MM.1S (cell line): ENCODE data around the gene PLXNA4.

Experiments used
- DNase-seq: peaks from one replicate; pipeline ENCODE4 v3.0.0-alpha.2; 2015
- H2AFZ ChIP-seq: fragments of 300-600 bp; sonication (generic); 2 replicates; pipeline ENCODE4 v1.6.0; 2016; ENCODE audit warnings: antibody characterized with exemption, low read length
- H3F3A ChIP-seq: fragments of 300-600 bp; sonication (generic); 2 replicates; pipeline ENCODE4 v1.6.1; 2016; ENCODE audit warnings: mild to moderate bottlenecking, antibody characterized with exemption, low read length, moderate library complexity, mixed read lengths; ENCODE audit not compliant: insufficient read depth
- H3K27ac ChIP-seq: fragments of 300-600 bp; sonication (generic); 2 replicates; pipeline ENCODE4 v1.5.1; 2016; ENCODE audit warnings: mild to moderate bottlenecking, low read length
- H3K27me3 ChIP-seq: fragments of 300-600 bp; sonication (generic); replicated peaks from 2 replicates; pipeline ENCODE4 v1.6.0; 2016; ENCODE audit warnings: low read length; ENCODE audit not compliant: insufficient read depth
- H3K36me3 ChIP-seq: fragments of 300-600 bp; sonication (generic); replicated peaks from 2 replicates; pipeline ENCODE4 v1.6.1; 2016; ENCODE audit warnings: mild to moderate bottlenecking, low read length, mixed read lengths; ENCODE audit not compliant: insufficient read depth
- H3K4me1 ChIP-seq: fragments of 300-600 bp; sonication (generic); 2 replicates; pipeline ENCODE4 v1.6.1; 2016; ENCODE audit warnings: low read length, mixed read lengths
- H3K4me2 ChIP-seq: fragments of 300-600 bp; sonication (generic); 2 replicates; pipeline ENCODE4 v1.6.0; 2016; ENCODE audit warnings: low read depth, low read length
- H3K4me3 ChIP-seq: fragments of 300-600 bp; sonication (generic); 2 replicates; pipeline ENCODE4 v1.5.1; 2016; ENCODE audit warnings: low read length, mixed read lengths
- H3K79me2 ChIP-seq: fragments of 300-600 bp; sonication (generic); 2 replicates; pipeline ENCODE4 v1.6.1; 2016; ENCODE audit warnings: mixed run types, low read length, mixed read lengths
- H3K9ac ChIP-seq: fragments of 300-600 bp; sonication (generic); 2 replicates; pipeline ENCODE4 v1.6.1; 2016; ENCODE audit warnings: low read length, mixed read lengths
- H3K9me2 ChIP-seq: fragments of 300-600 bp; sonication (generic); replicated peaks from 2 replicates; pipeline ENCODE4 v1.6.1; 2016; ENCODE audit warnings: mild to moderate bottlenecking, low read length, mixed read lengths; ENCODE audit not compliant: insufficient read depth
- H3K9me3 ChIP-seq: fragments of 300-600 bp; sonication (generic); replicated peaks from 2 replicates; pipeline ENCODE4 v1.6.1; 2016; ENCODE audit warnings: mild to moderate bottlenecking, low read length, mixed read lengths; ENCODE audit not compliant: insufficient read depth
- H4K20me1 ChIP-seq: fragments of 300-600 bp; sonication (generic); 2 replicates; pipeline ENCODE4 v1.6.1; 2016; ENCODE audit warnings: mild to moderate bottlenecking, low read length, moderate library complexity, mixed read lengths; ENCODE audit not compliant: insufficient read depth
- EZH2 ChIP-seq: fragments of 300-600 bp; sonication (generic); optimal IDR thresholded peaks from 2 replicates; pipeline ENCODE3; 2017; ENCODE audit warnings: low read depth, mild to moderate bottlenecking, antibody characterized with exemption, low read length, mixed read lengths
- EZH2phosphoT487 ChIP-seq: fragments of 300-600 bp; sonication (generic); IDR thresholded peaks from 2 replicates; pipeline ENCODE4 v1.6.1; 2018; ENCODE audit warnings: antibody characterized with exemption, low read length
- TF ChIP-seq, protein P1 (sequence below): fragments of 300-600 bp; sonication (generic); IDR thresholded peaks from 2 replicates; pipeline ENCODE4 v1.5.1; 2016; ENCODE audit warnings: antibody characterized with exemption, low read length, mixed read lengths

Gene PLXNA4

GRCh38 chr7:132420527-132420926 is 155.7 kb downstream of the PLXNA4 start:
- no peaks in the 10 kb centered on the region for H3K36me3 ChIP-seq
- H3K9me3 ChIP-seq = no peaks in the 10 kb centered on the region
- H2AFZ ChIP-seq = no peak overlapping the region
- no peak overlapping the region for H3K27ac ChIP-seq
- no peaks in the 10 kb centered on the region for H3K79me2 ChIP-seq
- no peak for TF ChIP-seq EZH2phosphoT487
- no peak for TF ChIP-seq EZH2
- TF ChIP-seq, protein P1, sequence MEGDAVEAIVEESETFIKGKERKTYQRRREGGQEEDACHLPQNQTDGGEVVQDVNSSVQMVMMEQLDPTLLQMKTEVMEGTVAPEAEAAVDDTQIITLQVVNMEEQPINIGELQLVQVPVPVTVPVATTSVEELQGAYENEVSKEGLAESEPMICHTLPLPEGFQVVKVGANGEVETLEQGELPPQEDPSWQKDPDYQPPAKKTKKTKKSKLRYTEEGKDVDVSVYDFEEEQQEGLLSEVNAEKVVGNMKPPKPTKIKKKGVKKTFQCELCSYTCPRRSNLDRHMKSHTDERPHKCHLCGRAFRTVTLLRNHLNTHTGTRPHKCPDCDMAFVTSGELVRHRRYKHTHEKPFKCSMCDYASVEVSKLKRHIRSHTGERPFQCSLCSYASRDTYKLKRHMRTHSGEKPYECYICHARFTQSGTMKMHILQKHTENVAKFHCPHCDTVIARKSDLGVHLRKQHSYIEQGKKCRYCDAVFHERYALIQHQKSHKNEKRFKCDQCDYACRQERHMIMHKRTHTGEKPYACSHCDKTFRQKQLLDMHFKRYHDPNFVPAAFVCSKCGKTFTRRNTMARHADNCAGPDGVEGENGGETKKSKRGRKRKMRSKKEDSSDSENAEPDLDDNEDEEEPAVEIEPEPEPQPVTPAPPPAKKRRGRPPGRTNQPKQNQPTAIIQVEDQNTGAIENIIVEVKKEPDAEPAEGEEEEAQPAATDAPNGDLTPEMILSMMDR = no peak
- no peak overlapping the region for H3K9ac ChIP-seq
- DNase-seq = no peak
- H3F3A ChIP-seq = no peaks in the 10 kb centered on the region
- H3K4me3 ChIP-seq = no peak overlapping the region
- no peaks in the 10 kb centered on the region for H3K4me1 ChIP-seq
- H3K27me3 ChIP-seq = no peaks in the 10 kb centered on the region
- no peaks in the 10 kb centered on the region for H3K9me2 ChIP-seq
- H3K4me2 ChIP-seq = no peak overlapping the region
- no peaks in the 10 kb centered on the region for H4K20me1 ChIP-seq

GRCh38 chr7:132419542-132419941 is 156.7 kb downstream of the PLXNA4 start:
- Histone ChIP-seq H3K27ac (no peak overlapping the region), H3K9me3 (no peaks in the 10 kb centered on the region), H3K9ac (no peak overlapping the region), H3K27me3 (no peaks in the 10 kb centered on the region), H3K4me1 (no peaks in the 10 kb centered on the region), H3K79me2 (no peaks in the 10 kb centered on the region), H3K4me2 (no peak overlapping the region), H4K20me1 (no peaks in the 10 kb centered on the region), H3K9me2 (no peaks in the 10 kb centered on the region), H3K36me3 (no peaks in the 10 kb centered on the region), H3F3A (no peaks in the 10 kb centered on the region), H3K4me3 (no peak overlapping the region), H2AFZ (no peak overlapping the region)
- TF ChIP-seq EZH2phosphoT487 (no peak), EZH2 (no peak)
- TF ChIP-seq, protein P1 = no peak
- DNase-seq = no peak

DNA sequence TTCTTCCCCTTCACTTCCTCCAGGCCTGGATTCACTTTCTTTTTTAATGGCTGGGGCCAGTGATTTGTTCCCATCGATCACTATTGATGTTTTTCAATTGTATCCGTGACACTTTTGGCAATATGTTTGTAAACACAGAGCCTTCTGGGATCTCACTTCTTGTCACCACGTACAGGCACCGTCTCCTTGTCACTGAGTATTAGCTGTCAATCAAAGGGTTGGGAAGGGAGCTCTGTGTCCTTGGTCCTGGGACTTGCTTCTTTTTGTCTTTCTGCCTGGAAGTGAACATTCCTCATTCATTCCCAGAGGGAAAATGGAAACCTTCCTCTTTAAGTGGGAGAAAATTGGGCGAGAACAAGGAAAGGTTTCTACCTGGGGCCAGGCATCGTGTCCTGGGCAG is 157.4 kb downstream of the PLXNA4 start:
- H2AFZ ChIP-seq = no peak overlapping the region
- no peaks in the 10 kb centered on the region for H4K20me1 ChIP-seq
- H3K4me1 ChIP-seq = no peaks in the 10 kb centered on the region
- no peak overlapping the region for H3K4me3 ChIP-seq
- no peak for DNase-seq
- no peaks in the 10 kb centered on the region for H3K9me3 ChIP-seq
- no peak overlapping the region for H3K4me2 ChIP-seq
- no peaks in the 10 kb centered on the region for H3K9me2 ChIP-seq
- H3K27ac ChIP-seq = no peak overlapping the region
- no peaks in the 10 kb centered on the region for H3K36me3 ChIP-seq
- TF ChIP-seq, protein P1 = no peak
- TF ChIP-seq EZH2phosphoT487 (no peak), EZH2 (no peak)
- no peaks in the 10 kb centered on the region for H3K27me3 ChIP-seq
- no peak overlapping the region for H3K9ac ChIP-seq
- H3F3A ChIP-seq = no peaks in the 10 kb centered on the region
- H3K79me2 ChIP-seq = no peaks in the 10 kb centered on the region
